Parathyroid adenoma (tissue), 2 donors: ENCODE measurements around the gene LAMA2.

Source experiments
- H2AFZ ChIP-seq: fragments of 300-600 bp; sonication (generic); one replicate; pipeline ENCODE4 v1.7.0; 2017; ENCODE audit warnings: antibody characterized with exemption, mild to moderate bottlenecking
- H3K27ac ChIP-seq: fragments of 300-600 bp; sonication (generic); one replicate; pipeline ENCODE4 v1.7.0; 2017
- H3K27me3 ChIP-seq: fragments of 300-600 bp; sonication (generic); one replicate; pipeline ENCODE4 v1.7.0; 2017; ENCODE audit warnings: low read length; ENCODE audit not compliant: control insufficient read depth, insufficient read depth
- H3K36me3 ChIP-seq: fragments of 300-600 bp; sonication (generic); one replicate; pipeline ENCODE4 v1.7.0; 2017; ENCODE audit warnings: low read length; ENCODE audit not compliant: control insufficient read depth, insufficient read depth
- H3K4me1 ChIP-seq: fragments of 300-600 bp; sonication (generic); one replicate; pipeline ENCODE4 v1.7.0; 2017; ENCODE audit warnings: control low read depth
- H3K4me2 ChIP-seq: fragments of 300-600 bp; sonication (generic); one replicate; pipeline ENCODE4 v1.7.0; 2017; ENCODE audit warnings: low read length
- H3K4me3 ChIP-seq: fragments of 300-600 bp; sonication (generic); one replicate; pipeline ENCODE4 v1.7.0; 2017; ENCODE audit warnings: low read depth, low read length
- H3K79me2 ChIP-seq: fragments of 300-600 bp; sonication (generic); one replicate; pipeline ENCODE4 v1.7.0; 2017; ENCODE audit warnings: control low read depth
- H3K9ac ChIP-seq: fragments of 300-600 bp; sonication (generic); one replicate; pipeline ENCODE4 v1.7.0; 2017; ENCODE audit warnings: mild to moderate bottlenecking
- H3K9me3 ChIP-seq: fragments of 300-600 bp; sonication (generic); one replicate; pipeline ENCODE4 v1.7.0; 2017; ENCODE audit warnings: low read length; ENCODE audit not compliant: control insufficient read depth
- CTCF ChIP-seq: fragments of 300-600 bp; sonication (generic); IDR thresholded peaks from one replicate; pipeline ENCODE4 v1.7.0; 2017; ENCODE audit warnings: antibody characterized with exemption, mild to moderate bottlenecking
- donor health status: primary hyperparathyroidism.

LAMA2 gene

DNA sequence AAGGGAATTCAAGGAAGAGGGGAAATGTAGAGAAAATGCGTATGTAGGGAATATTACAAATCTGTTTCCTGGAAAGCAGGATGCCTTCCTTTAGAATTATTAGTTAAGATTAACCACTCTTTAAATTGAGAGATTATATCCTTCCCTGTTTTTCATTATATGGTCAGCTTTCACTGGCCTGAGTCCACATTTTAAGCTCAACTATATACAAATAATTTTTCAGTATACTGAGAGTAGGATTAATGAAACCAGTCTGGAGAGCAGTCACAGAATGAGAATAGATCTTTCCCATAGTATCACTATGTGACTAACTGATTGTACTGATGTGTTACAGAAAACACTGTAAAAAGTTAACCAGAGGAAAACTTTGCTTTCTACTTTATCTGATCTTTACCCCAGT is 306.3 kb downstream of the LAMA2 start:
- Histone ChIP-seq H3K9me3 (no peaks in the 10 kb centered on the region), H2AFZ (no peak overlapping the region), H3K4me3 (no peak overlapping the region), H3K27me3 (no peaks in the 10 kb centered on the region), H3K4me2 (no peak overlapping the region), H3K36me3 (no peaks in the 10 kb centered on the region), H3K4me1 (no peaks in the 10 kb centered on the region), H3K79me2 (no peaks in the 10 kb centered on the region), H3K9ac (no peak overlapping the region), H3K27ac (no peak overlapping the region)
- TF ChIP-seq CTCF: no peak

DNA sequence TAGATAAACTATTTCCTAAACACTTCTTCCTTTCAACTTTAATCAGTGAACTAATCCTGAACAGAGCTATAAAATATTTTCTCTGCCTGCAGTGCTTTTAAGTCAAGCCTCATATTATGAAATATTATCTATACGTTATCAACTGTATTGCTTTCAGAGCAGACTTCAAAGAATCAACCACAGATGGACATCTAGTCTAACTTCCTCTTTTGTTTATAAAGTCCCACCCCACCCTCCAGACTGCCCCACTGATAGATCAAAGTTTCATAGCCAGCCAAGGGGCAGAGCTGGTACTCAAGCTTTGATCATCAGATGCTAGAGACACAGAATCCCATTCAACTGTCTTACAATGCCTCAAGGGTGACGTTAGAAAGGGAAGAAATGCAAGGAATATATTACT is 308.3 kb downstream of the LAMA2 start:
- no peak overlapping the region for H3K9ac ChIP-seq
- H3K79me2 ChIP-seq: no peaks in the 10 kb centered on the region
- no peaks in the 10 kb centered on the region for H3K4me1 ChIP-seq
- no peaks in the 10 kb centered on the region for H3K27me3 ChIP-seq
- H3K36me3 ChIP-seq: no peaks in the 10 kb centered on the region
- H3K9me3 ChIP-seq: no peaks in the 10 kb centered on the region
- H2AFZ ChIP-seq: no peak overlapping the region
- TF ChIP-seq CTCF: no peak
- H3K4me2 ChIP-seq: no peak overlapping the region
- no peak overlapping the region for H3K27ac ChIP-seq
- H3K4me3 ChIP-seq: no peak overlapping the region

GRCh38 chr6:129192458-129192989 is 309.6 kb downstream of the LAMA2 start:
- Histone ChIP-seq H3K79me2 (no peaks in the 10 kb centered on the region), H3K9ac (no peak overlapping the region)
- no peak for TF ChIP-seq CTCF

DNA sequence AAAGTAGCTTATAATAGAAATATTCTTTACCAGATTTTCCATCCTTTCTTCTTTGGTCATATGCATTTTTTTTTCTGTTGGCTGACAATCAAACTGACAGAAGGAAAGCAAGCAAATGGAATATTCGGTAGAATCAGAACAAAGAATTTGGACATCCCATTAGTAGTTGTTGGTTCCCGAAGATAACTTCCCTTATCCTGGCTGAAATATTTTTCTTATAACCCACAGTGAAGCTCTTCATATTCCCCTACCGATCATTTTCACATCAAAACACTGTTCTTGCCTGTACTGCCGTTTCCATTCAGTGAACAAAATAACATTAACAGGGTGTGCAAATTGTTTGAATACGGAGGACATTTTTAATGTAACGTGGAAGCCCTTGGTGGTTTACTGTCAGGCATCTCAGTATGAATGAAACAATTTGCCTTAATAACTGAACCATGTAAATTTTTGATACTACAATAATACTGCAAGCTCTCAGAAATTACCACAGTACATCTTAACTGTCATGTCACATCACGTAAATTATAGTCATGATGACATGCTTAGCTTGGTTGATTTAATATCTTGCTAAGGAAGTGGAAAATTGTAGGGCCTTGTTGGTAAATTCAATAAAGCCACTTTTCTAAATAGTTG is 311.5 kb downstream of the LAMA2 start:
- no peaks in the 10 kb centered on the region for H3K36me3 ChIP-seq
- H3K9ac ChIP-seq: no peak overlapping the region
- H3K9me3 ChIP-seq: no peaks in the 10 kb centered on the region
- H3K4me1 ChIP-seq: no peaks in the 10 kb centered on the region
- no peaks in the 10 kb centered on the region for H3K27me3 ChIP-seq
- no peaks in the 10 kb centered on the region for H3K79me2 ChIP-seq
- no peak for TF ChIP-seq CTCF
- H3K4me2 ChIP-seq: no peak overlapping the region
- H3K4me3 ChIP-seq: no peak overlapping the region
- H3K27ac ChIP-seq: no peak overlapping the region
- H2AFZ ChIP-seq: no peak overlapping the region

More at GRCh38 chr6:129192458-129192989, 309.6 kb downstream of the LAMA2 start:
- no peak overlapping the region for H2AFZ ChIP-seq
- H3K27ac ChIP-seq: no peak overlapping the region
- H3K4me3 ChIP-seq: no peak overlapping the region
- H3K36me3 ChIP-seq: no peaks in the 10 kb centered on the region
- no peaks in the 10 kb centered on the region for H3K9me3 ChIP-seq
- H3K4me1 ChIP-seq: no peaks in the 10 kb centered on the region
- H3K27me3 ChIP-seq: no peaks in the 10 kb centered on the region
- H3K4me2 ChIP-seq: no peak overlapping the region

DNA sequence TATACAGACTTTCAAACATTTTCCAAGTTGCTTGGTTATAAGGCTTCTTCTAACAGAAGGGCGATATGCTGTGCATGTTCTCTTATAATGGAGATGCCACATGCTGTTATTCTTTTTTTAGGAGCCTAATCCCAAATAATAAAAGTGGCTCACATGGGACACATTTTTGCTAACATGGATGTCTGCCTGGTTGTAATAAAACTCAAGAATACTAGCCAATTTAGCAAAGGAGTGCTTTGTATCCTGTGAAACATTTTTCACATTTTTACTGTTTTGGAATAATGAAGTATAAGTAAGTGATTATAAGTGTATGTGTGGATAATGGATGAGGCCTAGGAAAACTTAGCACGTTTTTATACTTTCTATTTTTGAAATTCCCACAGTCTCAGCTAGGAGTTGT is 312.2 kb downstream of the LAMA2 start:
- Histone ChIP-seq H3K4me2 (no peak overlapping the region), H3K9me3 (no peaks in the 10 kb centered on the region), H3K36me3 (no peaks in the 10 kb centered on the region), H2AFZ (no peak overlapping the region), H3K79me2 (no peaks in the 10 kb centered on the region), H3K27me3 (no peaks in the 10 kb centered on the region), H3K9ac (no peak overlapping the region), H3K4me1 (no peaks in the 10 kb centered on the region), H3K27ac (no peak overlapping the region), H3K4me3 (no peak overlapping the region)
- no peak for TF ChIP-seq CTCF
